Measurements from ENCODE around the gene GABARAPL2. TPM values are rescaled to one million over a fixed set of nuclear protein-coding genes. Genes with fewer than 3 reads are reported as not detected.

GABARAPL2 gene
- total RNA-seq, 1 donor from 2014 or later = 222 TPM

DNA sequence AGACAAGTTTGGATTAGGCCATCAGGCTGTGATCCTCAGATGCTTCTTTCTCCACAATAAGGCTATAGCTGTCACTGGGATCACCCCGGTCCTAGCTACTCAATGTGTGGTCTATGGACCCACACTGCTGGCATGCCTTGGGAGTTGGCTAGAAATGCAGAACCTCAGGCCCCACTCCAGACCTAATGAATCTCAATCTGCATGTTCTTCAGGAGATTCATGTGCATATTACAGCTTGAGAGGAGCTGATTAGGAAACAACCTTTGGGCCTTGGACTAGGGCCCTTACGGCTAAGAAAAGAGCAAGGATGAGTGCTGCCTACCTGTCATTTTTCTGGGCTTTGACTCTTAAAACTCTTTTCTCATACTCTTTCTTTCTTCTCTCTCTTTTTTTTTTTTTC lies 49.4 kb downstream of the GABARAPL2 start:
- TF ChIP-seq, protein P1, sequence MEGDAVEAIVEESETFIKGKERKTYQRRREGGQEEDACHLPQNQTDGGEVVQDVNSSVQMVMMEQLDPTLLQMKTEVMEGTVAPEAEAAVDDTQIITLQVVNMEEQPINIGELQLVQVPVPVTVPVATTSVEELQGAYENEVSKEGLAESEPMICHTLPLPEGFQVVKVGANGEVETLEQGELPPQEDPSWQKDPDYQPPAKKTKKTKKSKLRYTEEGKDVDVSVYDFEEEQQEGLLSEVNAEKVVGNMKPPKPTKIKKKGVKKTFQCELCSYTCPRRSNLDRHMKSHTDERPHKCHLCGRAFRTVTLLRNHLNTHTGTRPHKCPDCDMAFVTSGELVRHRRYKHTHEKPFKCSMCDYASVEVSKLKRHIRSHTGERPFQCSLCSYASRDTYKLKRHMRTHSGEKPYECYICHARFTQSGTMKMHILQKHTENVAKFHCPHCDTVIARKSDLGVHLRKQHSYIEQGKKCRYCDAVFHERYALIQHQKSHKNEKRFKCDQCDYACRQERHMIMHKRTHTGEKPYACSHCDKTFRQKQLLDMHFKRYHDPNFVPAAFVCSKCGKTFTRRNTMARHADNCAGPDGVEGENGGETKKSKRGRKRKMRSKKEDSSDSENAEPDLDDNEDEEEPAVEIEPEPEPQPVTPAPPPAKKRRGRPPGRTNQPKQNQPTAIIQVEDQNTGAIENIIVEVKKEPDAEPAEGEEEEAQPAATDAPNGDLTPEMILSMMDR (IDR thresholded peaks at IDR 0.05; ENCODE audit: unreplicated experiment) = no peak
- Mint-ChIP-seq H3K27me3 (ENCODE audit: unreplicated experiment) (peaks cover 7% of the 10 kb centered on the region), H3K4me1 (ENCODE audit: unreplicated experiment) (peaks cover 21% of the 10 kb centered on the region), H3K36me3 (ENCODE audit: low read depth, unreplicated experiment) (peaks cover 42% of the 10 kb centered on the region), H3K4me3 (ENCODE audit: unreplicated experiment) (no peak overlapping the region), H3K27ac (ENCODE audit: unreplicated experiment) (no peak overlapping the region), H3K9me3 (ENCODE audit: unreplicated experiment) (no peaks in the 10 kb centered on the region)
- no peak for DNase-seq (ENCODE audit: low spot score)

DNA sequence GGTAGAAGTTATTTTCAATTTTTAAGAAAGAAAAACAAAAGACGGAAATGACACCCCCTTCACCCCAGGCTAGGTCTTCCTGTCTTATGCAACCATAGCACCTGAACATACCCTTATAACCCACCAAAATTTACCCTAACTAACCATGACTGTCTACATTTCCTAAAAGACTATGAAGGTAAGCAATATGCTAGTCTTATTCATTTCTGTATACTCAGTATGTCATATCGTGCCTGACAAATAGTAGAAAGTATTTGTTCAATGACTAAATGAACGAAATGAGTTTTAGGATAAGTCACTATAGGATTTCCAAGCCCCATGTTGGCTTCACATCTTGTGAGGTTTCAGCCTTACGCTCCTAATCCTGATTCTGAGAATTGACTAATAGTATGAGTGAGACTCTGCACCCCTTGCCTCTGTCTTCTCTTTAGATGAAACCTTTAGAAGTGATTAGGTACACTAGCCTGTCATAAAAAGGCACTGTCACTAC lies 50.4 kb downstream of the GABARAPL2 start:
- H3K27me3 Mint-ChIP-seq (ENCODE audit: unreplicated experiment) = peaks cover 9% of the 10 kb centered on the region
- DNase-seq (ENCODE audit: low spot score) = no peak
- H3K4me1 Mint-ChIP-seq (ENCODE audit: unreplicated experiment) = peaks cover 30% of the 10 kb centered on the region
- H3K9me3 Mint-ChIP-seq (ENCODE audit: unreplicated experiment) = no peaks in the 10 kb centered on the region
- peaks cover 44% of the 10 kb centered on the region for H3K36me3 Mint-ChIP-seq (ENCODE audit: low read depth, unreplicated experiment)
- H3K4me3 Mint-ChIP-seq (ENCODE audit: unreplicated experiment) = peak overlapping the region; percentile 66
- H3K27ac Mint-ChIP-seq (ENCODE audit: unreplicated experiment) = peak overlapping the region; percentile 82
- TF ChIP-seq, protein P1 (IDR thresholded peaks at IDR 0.05; ENCODE audit: unreplicated experiment) = no peak

GRCh38 chr16:75617121-75617520 lies 50.9 kb downstream of the GABARAPL2 start:
- no peak for DNase-seq (ENCODE audit: low spot score)
- peak overlapping the region; percentile 2 for H3K27ac Mint-ChIP-seq (ENCODE audit: unreplicated experiment)
- H3K9me3 Mint-ChIP-seq (ENCODE audit: unreplicated experiment) = no peaks in the 10 kb centered on the region
- TF ChIP-seq, protein P1 (IDR thresholded peaks at IDR 0.05; ENCODE audit: unreplicated experiment) = no peak
- H3K4me3 Mint-ChIP-seq (ENCODE audit: unreplicated experiment) = peak overlapping the region; percentile 7
- H3K27me3 Mint-ChIP-seq (ENCODE audit: unreplicated experiment) = peaks cover 11% of the 10 kb centered on the region
- H3K4me1 Mint-ChIP-seq (ENCODE audit: unreplicated experiment) = peaks cover 36% of the 10 kb centered on the region
- H3K36me3 Mint-ChIP-seq (ENCODE audit: low read depth, unreplicated experiment) = peaks cover 42% of the 10 kb centered on the region

GRCh38 chr16:75618780-75619179 lies 52.6 kb downstream of the GABARAPL2 start:
- Mint-ChIP-seq H3K27me3 (ENCODE audit: unreplicated experiment) (peaks cover 16% of the 10 kb centered on the region), H3K9me3 (ENCODE audit: unreplicated experiment) (no peaks in the 10 kb centered on the region), H3K36me3 (ENCODE audit: low read depth, unreplicated experiment) (peaks cover 32% of the 10 kb centered on the region), H3K27ac (ENCODE audit: unreplicated experiment) (no peak overlapping the region), H3K4me3 (ENCODE audit: unreplicated experiment) (peak overlapping the region; percentile 64), H3K4me1 (ENCODE audit: unreplicated experiment) (peaks cover 40% of the 10 kb centered on the region)
- TF ChIP-seq, protein P1 (IDR thresholded peaks at IDR 0.05; ENCODE audit: unreplicated experiment) = no peak
- DNase-seq (ENCODE audit: low spot score) = no peak

DNA sequence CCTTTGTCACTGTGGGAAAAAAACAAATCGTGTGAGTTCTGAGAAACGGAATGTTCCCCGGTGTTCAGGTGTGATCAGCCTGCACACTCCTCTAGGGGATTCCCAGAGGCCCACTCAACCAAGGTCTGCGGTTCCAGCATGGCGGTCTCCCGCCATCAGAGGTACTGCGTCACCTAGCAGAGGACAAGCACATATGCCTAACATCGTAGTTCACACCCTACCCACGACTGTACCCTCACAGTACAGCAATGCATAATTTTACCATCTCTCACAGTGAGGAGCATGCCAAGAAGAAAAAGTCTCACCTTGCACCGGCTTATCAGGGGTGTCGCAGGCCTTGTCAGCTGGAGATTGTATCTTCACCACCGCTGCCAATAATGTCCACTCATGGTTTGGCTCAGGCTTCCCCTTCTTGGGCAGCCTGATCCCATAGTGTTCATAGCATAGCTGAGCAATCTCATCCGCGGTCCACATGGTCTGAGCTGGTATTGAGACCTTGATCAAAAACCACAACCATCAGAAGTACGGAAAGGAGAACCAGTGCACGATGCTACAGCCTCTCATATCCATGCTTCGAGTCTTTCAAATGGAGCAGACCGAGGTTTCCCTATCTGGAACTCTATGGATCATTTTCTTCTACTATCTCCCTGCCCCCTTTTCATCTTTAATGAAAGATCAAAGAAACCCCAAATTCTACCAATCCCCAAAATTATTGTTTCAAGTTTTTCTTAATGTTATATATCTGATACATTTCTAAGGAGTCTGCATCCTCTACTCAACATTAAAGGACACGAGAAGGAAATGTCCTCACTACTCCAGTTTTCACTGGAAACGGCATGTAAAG lies 54.4 kb downstream of the GABARAPL2 start:
- Mint-ChIP-seq H3K27ac (ENCODE audit: unreplicated experiment) (peak overlapping the region; percentile 98), H3K4me1 (ENCODE audit: unreplicated experiment) (peaks cover 51% of the 10 kb centered on the region), H3K36me3 (ENCODE audit: low read depth, unreplicated experiment) (peaks cover 45% of the 10 kb centered on the region), H3K9me3 (ENCODE audit: unreplicated experiment) (no peaks in the 10 kb centered on the region), H3K27me3 (ENCODE audit: unreplicated experiment) (peaks cover 20% of the 10 kb centered on the region), H3K4me3 (ENCODE audit: unreplicated experiment) (peak overlapping the region; percentile 88)
- TF ChIP-seq, protein P1 (IDR thresholded peaks at IDR 0.05; ENCODE audit: unreplicated experiment) = no peak
- DNase-seq (ENCODE audit: low spot score) = no peak

All from endothelial cell (in vitro differentiated cells).